ENCODE measurements around the gene SLC41A3.

DNA sequence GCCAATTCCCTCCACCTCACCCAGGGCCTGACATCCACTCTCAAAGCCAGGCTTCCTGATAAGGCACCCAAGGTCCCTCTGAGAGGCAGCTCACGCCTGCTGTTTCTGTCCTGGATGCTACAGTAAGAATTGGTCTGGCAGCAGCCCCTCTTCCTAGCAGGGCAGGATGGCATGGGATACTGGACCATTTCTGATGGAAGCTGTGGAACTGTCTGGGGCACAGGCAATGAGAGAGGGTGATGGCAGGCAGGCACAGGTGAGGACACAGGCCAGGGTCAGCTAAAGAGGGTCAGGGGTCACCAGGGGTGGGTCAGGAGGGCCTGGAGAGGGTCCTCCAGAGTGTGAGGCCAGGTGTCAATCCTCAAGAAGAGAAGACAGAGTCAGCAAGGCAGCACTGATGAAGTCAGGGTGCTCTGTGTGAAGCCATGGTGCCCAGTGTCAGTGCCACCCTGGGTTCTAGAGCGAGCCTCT lies 41.9 kb upstream of the SLC41A3 start:
- TF ChIP-seq, protein P1, sequence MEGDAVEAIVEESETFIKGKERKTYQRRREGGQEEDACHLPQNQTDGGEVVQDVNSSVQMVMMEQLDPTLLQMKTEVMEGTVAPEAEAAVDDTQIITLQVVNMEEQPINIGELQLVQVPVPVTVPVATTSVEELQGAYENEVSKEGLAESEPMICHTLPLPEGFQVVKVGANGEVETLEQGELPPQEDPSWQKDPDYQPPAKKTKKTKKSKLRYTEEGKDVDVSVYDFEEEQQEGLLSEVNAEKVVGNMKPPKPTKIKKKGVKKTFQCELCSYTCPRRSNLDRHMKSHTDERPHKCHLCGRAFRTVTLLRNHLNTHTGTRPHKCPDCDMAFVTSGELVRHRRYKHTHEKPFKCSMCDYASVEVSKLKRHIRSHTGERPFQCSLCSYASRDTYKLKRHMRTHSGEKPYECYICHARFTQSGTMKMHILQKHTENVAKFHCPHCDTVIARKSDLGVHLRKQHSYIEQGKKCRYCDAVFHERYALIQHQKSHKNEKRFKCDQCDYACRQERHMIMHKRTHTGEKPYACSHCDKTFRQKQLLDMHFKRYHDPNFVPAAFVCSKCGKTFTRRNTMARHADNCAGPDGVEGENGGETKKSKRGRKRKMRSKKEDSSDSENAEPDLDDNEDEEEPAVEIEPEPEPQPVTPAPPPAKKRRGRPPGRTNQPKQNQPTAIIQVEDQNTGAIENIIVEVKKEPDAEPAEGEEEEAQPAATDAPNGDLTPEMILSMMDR (conservative IDR thresholded peaks at IDR 0.05 in 1 of 2, IDR thresholded peaks at IDR 0.05 in 1 of 2; ENCODE audit: low read depth in 1 of 2, low read length in 2 of 2) = no peak
- no peak for TF ChIP-seq EZH2 (IDR thresholded peaks at IDR 0.05; ENCODE audit: low read length, missing control alignments)
